ENCODE results near the gene GLB1L3.

GLB1L3 gene

DNA sequence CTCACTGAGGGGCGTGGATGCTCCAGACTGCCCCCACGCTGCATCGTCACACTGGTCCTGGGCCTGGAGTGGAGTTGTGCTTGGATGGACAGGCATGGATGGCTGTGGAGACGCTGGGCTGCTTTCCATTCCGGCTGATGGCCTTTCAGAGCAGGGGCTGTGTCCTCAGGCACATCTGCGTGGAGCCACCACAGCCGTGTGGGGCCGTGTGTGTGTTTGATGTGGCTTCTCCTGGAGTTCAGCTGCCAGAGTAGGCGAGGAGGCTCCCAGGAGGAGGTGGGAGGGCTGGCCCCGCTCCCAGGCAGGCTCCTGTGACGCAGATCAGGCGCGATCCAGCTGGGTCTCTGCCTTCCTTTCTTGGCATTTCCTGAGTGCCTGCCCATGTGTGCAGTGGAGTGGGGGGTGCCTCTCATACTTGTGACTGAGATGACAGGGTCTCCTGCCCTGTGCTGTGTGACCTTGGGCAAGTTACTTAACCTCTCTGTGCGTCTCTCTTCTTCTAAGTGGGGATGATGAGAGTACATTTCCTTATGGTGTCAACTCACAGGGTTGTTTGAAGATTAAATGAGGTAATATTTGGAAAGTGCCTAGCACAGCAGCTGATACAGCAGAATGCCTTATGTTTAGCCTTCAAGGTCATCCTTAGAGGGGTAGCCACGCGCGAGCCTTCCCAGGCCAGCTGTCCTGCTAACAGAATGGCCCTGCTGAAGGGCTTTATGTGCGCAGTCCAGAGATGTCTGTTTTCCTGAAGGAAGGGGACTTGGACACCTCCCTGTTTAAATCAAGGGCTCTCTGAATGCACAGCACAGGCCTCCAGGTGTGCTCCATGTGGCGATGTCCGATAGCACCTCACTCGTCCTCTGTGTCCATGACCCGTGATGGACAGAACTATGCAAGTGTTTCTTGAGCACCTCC, 89.1 kb downstream of the GLB1L3 start:
- DNase-seq: no peak

DNA sequence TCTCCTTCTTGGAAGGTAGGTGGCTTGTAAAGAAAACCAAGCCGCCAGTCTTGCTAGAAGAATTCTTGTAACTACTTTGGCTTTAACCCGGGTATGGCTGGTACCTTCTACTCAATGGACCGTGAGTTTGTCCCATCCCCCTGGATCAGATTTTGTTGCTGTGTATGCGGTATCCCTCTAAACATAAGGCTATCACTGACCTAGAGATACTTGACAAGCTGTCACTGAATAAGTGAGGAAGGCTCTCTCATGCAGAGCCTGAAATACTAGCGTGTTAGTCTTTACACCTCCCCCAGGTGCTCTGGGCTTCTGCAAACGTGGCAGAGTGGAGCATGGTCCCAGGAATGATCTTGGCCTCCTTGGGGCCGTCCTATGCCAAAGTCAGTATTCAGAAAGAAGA, 90.1 kb downstream of the GLB1L3 start:
- DNase-seq: no peak

DNA sequence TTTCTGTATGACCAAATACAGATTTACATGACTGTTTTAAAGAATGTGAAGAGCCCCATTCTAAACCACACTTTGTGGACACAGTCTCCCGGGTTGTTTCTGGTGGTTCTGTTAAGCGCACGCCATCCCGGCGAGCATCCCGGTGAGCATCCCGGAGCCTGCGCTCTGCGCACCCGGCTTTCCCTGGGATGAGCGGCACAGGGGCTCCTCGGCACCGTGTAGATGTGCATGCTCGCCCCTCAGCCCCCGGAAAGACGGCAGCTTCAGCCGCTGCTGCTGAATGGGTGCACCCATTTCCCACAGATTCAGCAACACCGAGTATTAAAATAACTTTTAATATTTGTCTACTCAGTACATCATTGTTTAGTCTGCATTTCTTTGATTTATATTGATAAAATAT, 91.6 kb downstream of the GLB1L3 start:
- DNase-seq: peak; percentile 21

Measured in NCI-H510A (cell line).